GM21619 (cell line): ENCODE data around the gene PLD4.
"Not testable (repeated sequence)": the region's sequence is repeated elsewhere in the genome, so short reads cannot be mapped to it uniquely, and the experiment has no call there.

Experiments used
- ATAC-seq: cut with Tn5 transposase; IDR thresholded peaks from one replicate; pipeline ENCODE4 v1.9.1; 2021; ENCODE audit not compliant: unreplicated experiment

The PLD4 gene

GRCh38 chr14:104939666-104940410 lies 15.2 kb downstream of the PLD4 start:
- no peak for ATAC-seq

GRCh38 chr14:104940526-104941150 lies 16.0 kb downstream of the PLD4 start:
- no peak for ATAC-seq

GRCh38 chr14:104941508-104942365 lies 17.1 kb downstream of the PLD4 start:
- ATAC-seq = no peak

- no peak for ATAC-seq
Observed at GRCh38 chr14:104942586-104942985, 17.9 kb downstream of the PLD4 start.

GRCh38 chr14:104943216-104944015 lies 18.7 kb downstream of the PLD4 start:
- not testable (repeated sequence) for ATAC-seq

- not testable (repeated sequence) for ATAC-seq
Observed at GRCh38 chr14:104944016-104944308, 19.3 kb downstream of the PLD4 start.

- ATAC-seq = not testable (repeated sequence)
Observed at GRCh38 chr14:104944436-104945205, 19.9 kb downstream of the PLD4 start.

GRCh38 chr14:104945266-104945665 lies 20.6 kb downstream of the PLD4 start:
- ATAC-seq = not testable (repeated sequence)

- not testable (repeated sequence) for ATAC-seq
Observed at GRCh38 chr14:104945986-104946965, 21.6 kb downstream of the PLD4 start.

GRCh38 chr14:104947201-104947600 lies 22.5 kb downstream of the PLD4 start:
- not testable (repeated sequence) for ATAC-seq

- ATAC-seq = not testable (repeated sequence)
Observed at GRCh38 chr14:104947881-104948735, 23.4 kb downstream of the PLD4 start.

- no peak for ATAC-seq
Observed at GRCh38 chr14:104948736-104949031, 24.0 kb downstream of the PLD4 start.

- not testable (repeated sequence) for ATAC-seq
Observed at GRCh38 chr14:104949406-104949955, 24.8 kb downstream of the PLD4 start.

GRCh38 chr14:104950021-104950420 lies 25.3 kb downstream of the PLD4 start:
- no peak for ATAC-seq

- ATAC-seq = not testable (repeated sequence)
Observed at GRCh38 chr14:104950701-104951100, 26.0 kb downstream of the PLD4 start.

- ATAC-seq = not testable (repeated sequence)
Observed at GRCh38 chr14:104951863-104952657, 27.4 kb downstream of the PLD4 start.

GRCh38 chr14:104953097-104953496 lies 28.4 kb downstream of the PLD4 start:
- ATAC-seq = no peak
